Mucosa of descending colon (tissue), 3 donors: ENCODE measurements around the gene LMX1A. TPM values are rescaled to one million over a fixed set of nuclear protein-coding genes. Genes with fewer than 3 reads are reported as not detected.

Experiments used
- ATAC-seq: fragments of 200-7000 bp; cut with Tn5 transposase; one replicate; pipeline ENCODE4 v1.9.1; 2020; ENCODE audit warnings: mild to moderate bottlenecking, moderate library complexity
- DNase-seq, 3 donors: peaks; one replicate each; pipeline ENCODE4 v3.0.0-alpha.2; 2020
- H3K36me3 ChIP-seq: fragments of 200-600 bp; one replicate; pipeline ENCODE4 v1.8.0; 2021; ENCODE audit warnings: low read depth, mild to moderate bottlenecking
- H3K4me1 ChIP-seq: fragments of 200-600 bp; one replicate; pipeline ENCODE4 v1.8.0; 2021; ENCODE audit warnings: low read depth, mild to moderate bottlenecking
- H3K4me3 ChIP-seq: fragments of 200-600 bp; one replicate; pipeline ENCODE4 v1.8.0; 2021; ENCODE audit warnings: mild to moderate bottlenecking
- H3K9me3 ChIP-seq: fragments of 200-600 bp; one replicate; pipeline ENCODE4 v1.8.0; 2021; ENCODE audit warnings: mild to moderate bottlenecking
- CTCF ChIP-seq: fragments of 200-600 bp; IDR thresholded peaks from one replicate; pipeline ENCODE4 v1.8.0; 2022; ENCODE audit warnings: antibody characterized with exemption, mild to moderate bottlenecking
- intact Hi-C, 2 donors: fragments of 100-400 bp; cut with DNase I in 1 of 2; cut with micrococcal nuclease in 1 of 2; formaldehyde crosslinking; loops; one replicate each; pipeline versions ENCODE4 v1.11.0 to v1.11.1; 2022; cut with DNase I, micrococcal nuclease
- total RNA-seq, 3 donors: library from RNA; stranded (reverse); fragmentation: NEBNext Ultra II Directional in 2 of 3; extraction: Animal tissue kit (Norgen Biotek cat#: 25700) in 2 of 3; gene quantifications; one replicate each; pipeline versions ENCODE4 v1.2.1 to v1.2.4, GENCODE V29; 2021 to 2023
- donor health status: DM: no; HTN: no; CAD: no; lungs with moderate emphysema.
- donor health status: DM: no; HTN: no; CAD: no.
- donor health status: DM: no; HTN: yes; CAD: no.

Gene LMX1A
- total RNA-seq, 3 donors from 2014 or later: 0.31 to 0.84 (median 0.38) TPM

- no peak for TF ChIP-seq CTCF
- no peaks in the 10 kb centered on the region for H3K36me3 ChIP-seq
- no peak overlapping the region for H3K4me3 ChIP-seq
- no peak for DNase-seq
- no peaks in the 10 kb centered on the region for H3K9me3 ChIP-seq
- intact Hi-C loops: no loop called here
- ATAC-seq: no peak
- H3K4me1 ChIP-seq: no peaks in the 10 kb centered on the region
Observed at GRCh38 chr1:165317612-165318011, 38.9 kb downstream of the LMX1A start.

- no peak for ATAC-seq
- intact Hi-C loops: no loop called here
Observed at GRCh38 chr1:165316153-165316772, 40.3 kb downstream of the LMX1A start.

GRCh38 chr1:165315481-165315880 lies 41.0 kb downstream of the LMX1A start:
- Histone ChIP-seq H3K9me3 (no peaks in the 10 kb centered on the region), H3K36me3 (no peaks in the 10 kb centered on the region), H3K4me3 (no peak overlapping the region), H3K4me1 (no peaks in the 10 kb centered on the region)
- ATAC-seq (no peak), DNase-seq (no peak)
- no peak for TF ChIP-seq CTCF
- intact Hi-C loops: no loop called here

More at GRCh38 chr1:165316153-165316772, 40.3 kb downstream of the LMX1A start:
- no peaks in the 10 kb centered on the region for H3K4me1 ChIP-seq
- H3K36me3 ChIP-seq: no peaks in the 10 kb centered on the region
- no peak for TF ChIP-seq CTCF
- no peak overlapping the region for H3K4me3 ChIP-seq
- H3K9me3 ChIP-seq: no peaks in the 10 kb centered on the region
- no peak for DNase-seq

- TF ChIP-seq CTCF: no peak
- H3K4me1 ChIP-seq: no peaks in the 10 kb centered on the region
- H3K4me3 ChIP-seq: no peak overlapping the region
- DNase-seq (no peak), ATAC-seq (no peak)
- intact Hi-C loops: no loop called here
- H3K36me3 ChIP-seq: no peaks in the 10 kb centered on the region
- no peaks in the 10 kb centered on the region for H3K9me3 ChIP-seq
Observed at GRCh38 chr1:165313903-165314302, 42.6 kb downstream of the LMX1A start.

- ATAC-seq: no peak
- intact Hi-C loops: no loop called here
Observed at GRCh38 chr1:165312591-165312990, 43.9 kb downstream of the LMX1A start.

More at GRCh38 chr1:165312591-165312990, 43.9 kb downstream of the LMX1A start:
- no peak for TF ChIP-seq CTCF
- H3K9me3 ChIP-seq: no peaks in the 10 kb centered on the region
- no peak for DNase-seq
- no peak overlapping the region for H3K4me3 ChIP-seq
- no peaks in the 10 kb centered on the region for H3K36me3 ChIP-seq
- no peaks in the 10 kb centered on the region for H3K4me1 ChIP-seq
